Measurements from ENCODE around the gene BCAS1.

Gene BCAS1
- total RNA-seq, result 0 to 0.96 (median 0.04) reads per million in 3 experiments

- no peak for DNase-seq
These were observed at the start of gene BCAS1 for GRCh38 chr20:54070187-54070987. Gene BCAS1, minus strand, starts transcription at chr20:54070594. Its CDS starts 11,876 bp downstream, at chr20:54058718.

- DNase-seq, result no peak
These were observed 49.4 kb upstream of the BCAS1 start for GRCh38 chr20:54119744-54120143.

GRCh38 chr20:54118220-54119001 is 48.0 kb upstream of the BCAS1 start:
- no peak for DNase-seq

DNA sequence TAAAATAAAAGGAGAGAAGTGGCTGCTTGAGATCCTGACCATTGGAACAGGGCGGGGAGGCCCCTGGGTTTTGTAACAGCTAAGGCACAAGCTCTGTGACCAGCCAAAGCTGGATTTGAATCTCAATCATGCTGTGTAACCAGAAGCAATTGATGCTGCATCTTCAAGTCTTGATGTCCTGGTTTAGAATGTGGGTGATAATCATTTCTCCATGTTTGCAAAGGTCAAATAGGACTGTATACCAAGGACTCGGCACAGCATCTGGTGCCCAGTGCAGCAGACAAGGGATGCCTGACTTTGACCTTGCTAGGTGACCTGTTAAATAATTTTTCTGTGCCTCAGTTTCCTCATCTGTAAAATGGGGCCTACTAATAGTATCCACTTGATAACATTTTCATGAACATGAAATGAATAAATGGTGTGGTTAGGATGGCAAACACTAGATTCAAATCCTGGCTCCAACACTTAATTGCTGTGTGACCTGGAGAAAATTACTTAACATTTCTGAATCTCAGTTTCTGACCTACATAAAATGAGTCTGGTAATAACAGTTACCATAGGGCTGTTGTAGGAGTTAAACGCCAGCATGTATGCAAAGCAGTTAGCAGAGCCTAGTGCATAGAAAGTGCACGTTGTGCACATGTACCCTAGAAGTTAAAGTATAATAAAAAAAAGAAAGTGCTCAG is 46.3 kb upstream of the BCAS1 start:
- no peak for DNase-seq

DNA sequence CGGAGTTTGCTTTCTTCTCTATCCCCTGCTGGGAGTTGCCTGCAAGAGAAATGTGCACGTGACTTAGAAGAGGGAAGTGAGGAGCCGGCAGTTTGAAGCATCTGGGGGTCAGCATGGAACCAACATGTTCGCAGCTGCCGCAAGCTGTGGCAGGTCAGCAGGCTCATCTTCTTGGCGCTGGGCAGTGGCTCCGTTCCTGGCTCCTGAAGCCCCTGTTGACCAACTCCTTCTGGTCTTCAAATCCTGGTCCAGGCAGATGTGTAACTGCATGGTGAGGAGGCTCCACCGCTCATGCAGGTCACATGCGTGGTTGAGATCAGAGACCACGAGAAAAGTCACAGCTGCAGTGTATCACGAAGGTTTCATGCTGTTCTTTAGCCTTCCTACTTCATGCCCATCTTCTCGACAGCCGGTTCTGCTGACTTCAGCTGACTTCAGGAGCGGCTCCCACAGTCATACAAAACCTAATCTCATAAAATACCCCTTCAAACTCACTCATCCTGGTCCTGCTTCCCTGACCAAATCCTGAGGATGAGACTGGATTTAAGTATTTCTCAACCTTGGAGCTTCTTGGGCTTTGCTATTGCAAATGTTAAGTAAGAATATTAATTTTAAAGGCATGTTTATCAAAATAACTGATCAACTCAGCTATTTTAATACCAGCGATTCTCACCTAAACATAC is 44.9 kb upstream of the BCAS1 start:
- no peak for DNase-seq

- no peak for DNase-seq
These were observed 43.7 kb upstream of the BCAS1 start for GRCh38 chr20:54114109-54114508.

GRCh38 chr20:54113566-54113965 is 43.2 kb upstream of the BCAS1 start:
- DNase-seq, result no peak

GRCh38 chr20:54112221-54112884 is 42.0 kb upstream of the BCAS1 start:
- DNase-seq, result no peak

- DNase-seq, result no peak
These were observed 41.1 kb upstream of the BCAS1 start for GRCh38 chr20:54111460-54111859.

- DNase-seq, result no peak
These were observed 40.1 kb upstream of the BCAS1 start for GRCh38 chr20:54110457-54110856.

DNA sequence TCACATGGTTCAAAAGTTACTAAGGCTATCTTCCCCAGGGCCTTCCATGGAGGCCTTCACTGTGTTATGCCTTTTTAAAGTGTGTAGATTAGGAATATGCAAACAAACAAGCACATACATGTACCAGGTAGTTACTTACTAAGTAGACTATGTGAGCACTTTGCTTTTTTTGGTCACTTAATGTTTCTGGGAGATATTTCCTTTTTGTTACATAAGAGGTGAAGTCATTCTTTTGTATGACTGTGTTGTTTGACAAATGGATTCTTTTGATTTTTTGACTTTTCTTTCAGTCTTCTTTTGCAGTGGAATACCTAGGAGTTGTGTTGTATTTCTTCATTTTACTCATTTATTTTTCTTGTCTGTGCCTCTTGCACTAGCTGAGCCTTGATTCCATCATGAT is 39.6 kb upstream of the BCAS1 start:
- DNase-seq, result no peak

DNA sequence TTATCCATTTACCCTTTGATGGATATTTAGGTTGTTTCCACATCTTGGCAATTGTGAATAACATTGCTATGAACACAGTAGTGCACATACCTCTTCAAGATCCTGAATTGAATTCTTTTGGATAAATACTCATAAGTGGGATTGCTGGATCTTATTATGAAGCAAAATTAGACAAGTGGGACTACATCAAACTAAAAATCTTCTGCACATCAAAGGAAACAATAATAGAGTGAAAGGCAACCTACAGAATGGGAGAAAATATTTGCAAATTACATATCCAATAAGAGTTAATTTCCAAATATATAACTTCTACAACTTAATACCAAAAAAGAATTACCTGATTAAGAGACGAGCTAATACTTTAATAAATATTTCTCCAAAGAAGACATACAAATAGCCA is 38.4 kb upstream of the BCAS1 start:
- no peak for DNase-seq

DNA sequence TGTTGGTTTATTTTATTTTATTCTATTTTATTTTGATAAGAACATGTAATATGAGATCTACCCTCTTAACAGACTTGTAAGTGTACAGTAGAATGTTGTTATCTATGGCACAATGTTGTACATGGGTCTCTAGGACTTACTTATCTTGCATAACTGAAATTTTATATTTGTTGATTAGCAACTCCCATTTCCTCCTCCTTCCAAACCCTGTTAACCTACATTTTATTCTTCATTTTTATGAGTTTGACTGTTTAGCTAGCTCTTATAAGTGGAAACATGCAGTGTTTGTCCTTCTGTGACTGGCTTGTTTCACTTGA is 37.9 kb upstream of the BCAS1 start:
- DNase-seq, result no peak

DNA sequence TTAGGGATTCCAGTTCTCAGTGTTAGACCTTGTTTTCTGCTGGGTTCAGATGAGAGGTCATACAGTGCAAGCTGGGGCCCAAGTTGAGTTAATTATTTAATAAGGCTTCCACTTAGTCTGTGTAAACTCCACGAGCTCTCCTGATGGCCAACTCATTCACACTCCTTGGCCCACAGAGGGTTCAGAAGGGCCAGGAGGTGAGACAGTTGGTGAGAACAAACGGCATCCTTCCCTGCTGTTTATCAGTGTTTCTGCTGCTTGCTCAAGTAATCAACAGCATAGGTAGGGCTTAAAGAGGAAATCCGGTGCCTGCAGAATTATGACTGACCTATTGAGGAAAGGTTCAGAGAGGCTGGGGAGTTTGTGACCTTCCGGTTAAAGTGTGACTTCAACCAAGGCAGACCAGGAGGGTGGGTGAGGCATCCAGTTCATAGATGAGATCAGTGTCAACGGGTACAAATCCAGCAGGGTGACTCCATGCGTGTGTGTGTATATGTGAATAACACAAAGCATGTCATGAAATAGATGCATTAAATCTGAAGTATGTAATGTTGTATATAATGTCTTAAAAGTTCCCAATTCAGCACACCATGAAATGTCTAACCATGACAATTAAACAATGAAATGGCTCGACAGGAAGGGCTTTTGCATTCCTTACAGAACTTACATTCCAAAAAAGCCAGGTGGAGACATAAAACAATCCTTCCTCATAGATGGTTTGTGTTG is 37.4 kb upstream of the BCAS1 start:
- DNase-seq, result no peak

DNA sequence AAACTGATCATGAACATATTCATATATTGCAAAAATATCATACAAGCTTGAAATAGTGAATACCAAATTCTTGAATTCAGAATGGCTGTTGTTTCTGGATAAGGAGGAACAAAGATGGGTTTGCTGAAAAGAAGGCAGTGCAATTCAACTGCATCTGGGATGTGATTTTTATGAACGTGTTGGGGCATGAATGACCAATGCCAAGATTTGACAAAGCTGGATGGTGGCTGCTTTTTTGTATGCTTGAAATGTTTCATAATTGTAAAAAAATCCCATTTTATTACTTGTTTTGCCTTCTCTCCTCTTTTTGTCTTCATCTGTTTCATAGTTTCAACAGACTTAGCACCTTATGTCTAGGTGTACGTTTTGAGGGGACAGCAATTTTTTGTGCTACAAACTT is 36.8 kb upstream of the BCAS1 start:
- DNase-seq, result no peak

- DNase-seq, result no peak
These were observed 35.8 kb upstream of the BCAS1 start for GRCh38 chr20:54106162-54106561.

DNA sequence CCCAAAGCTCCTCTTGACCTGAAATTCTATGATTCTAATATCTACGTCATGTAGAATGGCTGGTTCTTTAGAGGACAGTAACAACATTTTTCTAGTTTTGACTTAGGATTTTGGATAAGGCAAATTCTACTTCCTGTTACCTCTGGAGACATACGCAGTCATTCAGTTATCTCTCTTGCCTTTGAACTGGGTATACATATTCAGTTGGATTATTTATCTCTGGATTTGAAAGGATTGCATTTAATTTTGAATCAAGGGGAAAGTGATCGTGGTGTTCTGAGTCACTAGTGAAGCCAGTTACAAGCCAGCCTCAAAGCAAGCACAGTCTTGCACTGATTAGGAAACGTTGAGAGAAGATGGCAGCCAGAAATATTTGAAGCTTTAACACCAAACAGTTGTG is 35.3 kb upstream of the BCAS1 start:
- DNase-seq, result no peak

DNA sequence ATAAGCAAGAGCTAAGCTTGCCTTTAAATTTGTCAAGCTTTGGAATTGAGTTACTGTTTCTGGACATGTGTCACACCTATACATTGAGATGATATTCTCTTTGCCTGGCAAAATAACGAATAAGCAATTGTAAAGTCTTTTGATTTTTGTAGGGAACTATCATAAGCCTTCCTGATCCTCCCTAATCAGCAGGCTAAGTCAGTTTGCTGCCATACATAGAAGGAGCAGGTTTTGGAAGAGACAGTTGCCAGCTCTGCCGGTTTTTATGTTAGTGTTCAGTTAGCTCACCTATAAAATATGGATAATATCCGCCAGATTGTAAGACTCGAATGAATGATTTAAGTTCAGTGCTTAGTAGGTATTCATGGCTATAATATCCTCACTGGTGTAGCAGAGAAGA is 34.4 kb upstream of the BCAS1 start:
- DNase-seq, result no peak

DNA sequence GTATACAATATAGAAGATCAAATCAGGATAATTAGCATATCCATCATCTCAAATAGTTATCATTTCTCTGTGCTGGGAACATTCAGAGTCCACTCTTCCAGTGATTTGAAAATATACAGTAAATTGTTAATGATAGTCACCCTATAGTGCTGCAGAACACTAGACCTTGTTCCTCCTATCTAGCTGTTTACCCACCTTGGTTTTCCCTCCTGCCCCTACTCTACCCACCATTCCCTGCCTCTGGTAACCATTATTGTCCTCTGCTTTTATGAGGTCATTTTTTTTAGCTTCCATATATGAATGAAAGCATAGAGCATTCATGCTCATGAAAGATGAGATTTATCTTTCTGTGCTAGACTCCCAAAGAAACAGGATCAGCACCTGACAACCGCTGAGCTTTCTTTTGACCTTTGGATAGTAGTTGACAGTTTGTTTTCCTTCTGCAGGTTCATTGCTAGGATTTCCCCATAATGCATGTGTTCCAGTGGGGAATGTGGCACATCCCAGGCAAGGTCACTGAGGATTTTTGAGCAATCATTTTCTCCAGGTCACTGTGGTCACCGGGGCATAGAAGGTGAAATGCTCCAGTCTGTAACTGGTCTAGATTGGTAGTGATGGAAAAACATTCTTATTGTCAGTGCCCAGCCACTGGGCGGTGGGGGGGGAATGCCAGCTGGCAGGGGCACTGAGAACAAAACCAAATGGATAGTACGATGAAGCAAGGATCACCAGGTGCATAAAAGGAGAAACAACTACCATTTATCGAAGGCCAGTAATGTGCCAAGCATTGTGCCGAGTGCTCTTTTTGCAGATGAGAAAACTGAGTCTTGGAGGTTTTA is 33.6 kb upstream of the BCAS1 start:
- no peak for DNase-seq

- DNase-seq, result peak; percentile 37
These were observed 32.8 kb upstream of the BCAS1 start for GRCh38 chr20:54103067-54103761.

Measured in central memory CD4-positive, alpha-beta T cell (primary cell).